ENCODE results near the gene NCBP1.

GRCh38 chr9:97673922-97674321 is 40.3 kb downstream of the NCBP1 start:
- TF ChIP-seq, protein P1, sequence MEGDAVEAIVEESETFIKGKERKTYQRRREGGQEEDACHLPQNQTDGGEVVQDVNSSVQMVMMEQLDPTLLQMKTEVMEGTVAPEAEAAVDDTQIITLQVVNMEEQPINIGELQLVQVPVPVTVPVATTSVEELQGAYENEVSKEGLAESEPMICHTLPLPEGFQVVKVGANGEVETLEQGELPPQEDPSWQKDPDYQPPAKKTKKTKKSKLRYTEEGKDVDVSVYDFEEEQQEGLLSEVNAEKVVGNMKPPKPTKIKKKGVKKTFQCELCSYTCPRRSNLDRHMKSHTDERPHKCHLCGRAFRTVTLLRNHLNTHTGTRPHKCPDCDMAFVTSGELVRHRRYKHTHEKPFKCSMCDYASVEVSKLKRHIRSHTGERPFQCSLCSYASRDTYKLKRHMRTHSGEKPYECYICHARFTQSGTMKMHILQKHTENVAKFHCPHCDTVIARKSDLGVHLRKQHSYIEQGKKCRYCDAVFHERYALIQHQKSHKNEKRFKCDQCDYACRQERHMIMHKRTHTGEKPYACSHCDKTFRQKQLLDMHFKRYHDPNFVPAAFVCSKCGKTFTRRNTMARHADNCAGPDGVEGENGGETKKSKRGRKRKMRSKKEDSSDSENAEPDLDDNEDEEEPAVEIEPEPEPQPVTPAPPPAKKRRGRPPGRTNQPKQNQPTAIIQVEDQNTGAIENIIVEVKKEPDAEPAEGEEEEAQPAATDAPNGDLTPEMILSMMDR (conservative IDR thresholded peaks at IDR 0.05): no peak
- TF ChIP-seq ZFX (IDR thresholded peaks at IDR 0.05): no peak
